ENCODE results near the gene NNT.
"Not testable (repeated sequence)": the region's sequence is repeated elsewhere in the genome, so short reads cannot be mapped to it uniquely, and the experiment has no call there.

NNT gene

DNA sequence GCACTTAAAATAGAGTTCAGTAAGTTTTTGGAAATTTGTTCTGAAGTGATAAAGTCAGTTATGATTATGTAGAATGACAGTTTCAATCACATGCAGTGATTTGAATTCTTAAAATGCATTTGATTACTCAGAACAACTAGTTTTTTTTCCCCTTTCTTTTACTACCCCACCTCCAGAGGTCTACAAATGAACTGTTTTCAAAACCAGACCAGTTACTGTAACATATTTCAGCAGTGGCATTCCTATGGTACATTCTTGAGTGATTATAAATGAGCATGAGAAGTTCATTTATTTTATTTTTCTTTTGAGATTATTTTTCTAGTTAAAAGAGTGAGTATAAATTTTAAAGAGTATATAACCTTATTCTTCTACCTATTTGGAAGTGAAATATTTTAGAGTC lies 71.6 kb downstream of the NNT start:
- no peak for DNase-seq

DNA sequence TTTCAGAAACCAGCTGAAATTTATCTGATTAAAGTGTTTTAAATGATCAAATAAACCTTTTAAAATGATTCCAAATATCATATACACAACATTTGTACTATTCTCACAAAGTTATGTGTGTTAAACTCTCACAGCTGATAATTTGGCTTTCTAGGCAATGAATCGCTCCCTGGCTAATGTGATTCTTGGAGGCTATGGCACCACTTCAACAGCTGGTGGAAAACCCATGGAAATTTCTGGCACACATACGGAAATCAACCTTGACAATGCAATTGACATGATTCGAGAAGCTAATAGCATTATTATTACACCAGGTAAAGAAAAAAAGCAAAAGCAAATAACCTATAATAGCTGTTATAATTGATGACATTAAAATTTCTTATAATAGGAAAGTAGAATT lies 72.4 kb downstream of the NNT start:
- DNase-seq = no peak

DNA sequence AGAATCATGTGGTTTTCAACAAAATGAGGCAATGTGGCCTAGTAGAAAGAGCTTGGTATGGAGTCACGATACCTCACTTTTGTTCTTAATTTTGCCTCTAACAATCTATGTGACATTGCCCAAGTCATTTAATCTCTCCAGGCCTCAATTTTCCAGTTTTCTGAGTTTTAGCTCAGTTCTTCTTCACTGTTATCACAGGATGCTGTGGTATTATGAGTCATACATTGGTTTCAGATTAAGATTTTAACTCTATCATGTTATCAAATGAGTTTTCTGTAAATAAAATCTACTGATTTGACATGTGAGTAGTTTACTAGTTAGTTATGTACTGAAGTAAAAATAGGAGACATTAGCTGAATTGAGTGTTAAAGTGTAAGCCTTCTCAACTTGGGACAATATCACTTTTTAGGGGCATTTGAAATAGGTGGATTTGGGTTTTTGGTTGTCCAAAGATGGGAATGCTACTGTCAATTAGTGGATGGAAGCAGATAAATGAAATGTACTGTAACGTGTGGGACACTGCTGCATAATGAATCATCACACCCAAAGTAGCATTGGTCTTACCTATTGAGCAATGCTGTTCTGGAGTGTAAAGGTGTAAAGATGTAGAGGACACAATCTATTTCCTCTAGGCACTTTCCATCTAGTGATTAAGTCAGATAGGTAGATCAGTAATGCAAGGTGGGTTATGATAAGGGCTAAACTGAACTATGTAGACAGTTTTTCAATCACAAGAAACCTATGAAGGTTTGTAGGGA lies 73.3 kb downstream of the NNT start:
- DNase-seq = no peak

- no peak for DNase-seq
Observed at GRCh38 chr5:43677253-43677652, 74.3 kb downstream of the NNT start.

DNA sequence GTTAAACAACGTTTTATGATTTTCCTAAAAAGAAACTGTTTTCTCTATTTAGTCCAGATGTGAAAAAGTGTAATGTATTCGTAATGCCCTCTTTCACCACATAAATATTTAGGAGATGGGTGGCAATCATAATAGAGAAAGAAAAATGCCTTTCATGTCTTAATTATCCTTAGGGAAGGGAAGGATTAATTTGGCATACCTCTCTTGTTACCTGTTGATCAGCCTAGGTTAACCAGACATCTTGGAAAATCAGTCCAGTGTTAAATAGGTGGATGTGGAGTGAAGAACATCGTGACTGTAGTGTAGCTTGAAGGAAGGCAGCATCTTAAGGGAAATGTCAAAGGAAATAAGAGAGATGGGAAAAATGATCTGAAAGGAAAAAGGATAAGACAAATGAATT lies 76.2 kb downstream of the NNT start:
- DNase-seq = no peak

- DNase-seq = no peak
Observed at GRCh38 chr5:43680286-43680685, 77.3 kb downstream of the NNT start.

DNA sequence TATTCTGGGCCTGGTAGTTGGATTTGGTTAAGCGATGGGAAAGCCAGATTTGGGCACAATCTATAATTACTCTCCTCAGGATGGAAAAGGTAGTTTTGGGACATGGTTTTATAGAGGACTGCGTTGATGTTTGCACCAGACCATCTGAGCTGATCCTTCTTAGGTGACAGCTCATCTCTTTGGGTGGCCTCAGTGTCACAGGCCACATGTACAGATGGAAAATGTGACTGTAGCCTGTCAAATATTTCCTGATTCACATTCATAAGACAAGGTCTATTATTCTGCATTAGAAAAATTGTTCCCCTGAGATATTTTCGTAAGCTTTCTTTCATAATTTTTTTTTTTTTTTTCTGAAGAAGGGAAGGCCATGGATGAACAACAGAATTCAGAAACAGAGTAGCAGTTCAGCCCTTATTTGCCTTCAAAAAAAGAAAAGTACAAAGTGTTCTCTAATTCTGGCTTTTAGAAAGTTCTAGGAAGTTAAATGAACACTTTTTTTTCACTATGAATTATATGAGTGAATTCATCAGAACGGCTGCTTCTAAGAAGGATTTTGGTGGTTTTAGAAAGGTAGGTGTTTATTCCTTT lies 81.0 kb downstream of the NNT start:
- DNase-seq = no peak

DNA sequence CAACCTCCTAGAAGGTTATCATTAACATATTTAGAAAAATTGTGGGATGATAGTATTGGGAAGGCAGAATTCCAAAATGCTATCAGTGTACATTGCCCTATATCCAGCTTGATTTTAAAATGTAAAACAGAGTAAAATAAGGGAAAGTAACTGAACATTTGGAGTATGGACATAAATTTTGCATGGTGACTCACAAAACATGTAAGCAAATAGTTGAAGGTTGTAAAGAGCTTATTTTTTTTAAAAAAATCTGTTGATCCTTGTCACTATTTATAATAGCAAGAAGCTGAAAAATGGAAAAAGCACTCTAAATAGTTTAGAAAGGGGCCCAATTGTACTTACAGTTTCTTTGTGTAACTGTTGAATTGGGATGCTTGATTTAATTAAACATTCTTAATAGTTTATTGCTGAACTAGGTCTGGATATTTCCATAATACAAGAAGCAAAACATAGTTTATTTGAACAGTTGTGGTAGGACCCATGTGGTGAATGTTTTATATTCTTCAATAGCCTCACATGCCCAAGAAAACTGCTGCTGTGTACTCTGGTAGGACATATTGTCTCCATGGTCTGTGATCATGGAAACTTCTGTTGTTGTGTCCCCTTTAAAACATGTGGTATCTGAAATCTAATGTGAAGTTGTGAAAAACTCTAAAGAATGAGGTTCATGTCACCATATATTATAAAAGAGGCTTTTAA lies 82.4 kb downstream of the NNT start:
- DNase-seq = no peak

DNA sequence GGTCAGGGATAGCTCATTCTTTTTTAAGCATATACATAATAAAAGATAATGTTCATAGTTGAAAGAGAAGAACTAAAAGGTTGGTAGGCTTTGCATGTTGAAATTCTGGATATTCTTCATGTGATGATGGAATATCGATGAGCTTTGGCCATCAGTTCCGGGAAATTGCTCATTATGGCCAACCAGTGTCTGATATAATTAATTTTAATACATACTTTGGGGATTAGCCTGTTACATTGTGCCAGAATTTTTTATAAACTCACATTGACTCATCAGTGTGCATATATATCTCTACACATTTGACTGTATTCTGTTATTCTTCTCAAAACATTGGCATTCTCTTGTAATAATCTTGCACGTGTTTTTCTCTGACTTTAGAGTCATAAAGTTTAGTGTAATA lies 84.3 kb downstream of the NNT start:
- no peak for DNase-seq

GRCh38 chr5:43691275-43691674 lies 88.3 kb downstream of the NNT start:
- no peak for DNase-seq

DNA sequence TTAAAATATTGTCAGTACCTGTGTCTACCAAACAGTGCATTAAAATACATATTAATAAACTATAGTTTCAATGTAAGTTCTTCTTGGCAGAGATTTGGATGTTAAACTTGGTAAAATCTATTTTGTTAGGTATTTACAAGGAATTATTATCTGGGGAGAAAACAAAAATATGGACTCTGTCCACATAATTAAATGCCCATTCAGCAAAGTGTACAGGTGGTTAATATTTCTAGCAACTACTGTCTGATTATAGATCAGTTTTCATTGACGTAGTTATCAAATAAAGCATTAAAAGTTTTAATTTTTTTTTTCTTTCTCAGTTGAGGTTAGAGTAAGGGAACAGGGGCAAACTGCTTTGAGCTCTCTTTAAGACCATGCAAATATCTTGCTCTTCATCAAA lies 88.9 kb downstream of the NNT start:
- DNase-seq = no peak

DNA sequence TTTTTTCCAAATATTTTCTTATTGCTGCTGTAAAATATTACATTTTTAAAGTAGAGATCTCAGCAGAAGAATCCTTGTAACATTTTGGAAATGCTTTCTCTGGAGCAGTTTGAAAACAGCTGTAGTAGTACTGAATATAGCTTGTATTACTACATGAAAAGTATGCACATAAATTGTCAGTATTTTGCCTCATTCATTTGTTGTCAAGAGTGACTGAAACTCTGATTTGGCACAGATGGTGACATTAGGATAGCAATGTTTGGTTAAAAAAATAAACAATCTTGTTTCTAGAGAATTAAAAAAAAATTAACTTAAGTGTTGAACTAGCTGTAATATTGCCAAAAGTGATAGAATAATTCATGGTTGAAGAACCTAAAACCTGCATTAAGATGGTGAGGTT lies 90.4 kb downstream of the NNT start:
- no peak for DNase-seq

DNA sequence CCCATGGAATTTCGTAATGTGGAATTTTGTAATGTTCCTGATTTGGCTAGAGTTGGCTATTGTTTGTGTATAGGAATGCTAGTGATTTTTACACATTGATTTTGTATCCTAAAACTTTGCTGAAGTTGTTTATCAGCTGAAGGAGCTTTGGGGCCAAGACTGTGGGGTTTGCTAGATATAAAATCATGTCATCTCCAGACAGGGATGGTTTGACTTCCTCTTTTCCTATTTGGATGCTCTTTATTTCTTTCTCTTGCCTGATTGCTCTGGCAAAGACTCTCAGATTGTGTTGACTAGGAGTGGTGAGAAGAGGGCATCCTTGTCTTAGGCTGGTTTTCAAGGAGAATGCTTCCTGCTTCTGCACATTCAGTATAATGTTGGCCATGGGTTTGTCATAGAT lies 91.0 kb downstream of the NNT start:
- no peak for DNase-seq

DNA sequence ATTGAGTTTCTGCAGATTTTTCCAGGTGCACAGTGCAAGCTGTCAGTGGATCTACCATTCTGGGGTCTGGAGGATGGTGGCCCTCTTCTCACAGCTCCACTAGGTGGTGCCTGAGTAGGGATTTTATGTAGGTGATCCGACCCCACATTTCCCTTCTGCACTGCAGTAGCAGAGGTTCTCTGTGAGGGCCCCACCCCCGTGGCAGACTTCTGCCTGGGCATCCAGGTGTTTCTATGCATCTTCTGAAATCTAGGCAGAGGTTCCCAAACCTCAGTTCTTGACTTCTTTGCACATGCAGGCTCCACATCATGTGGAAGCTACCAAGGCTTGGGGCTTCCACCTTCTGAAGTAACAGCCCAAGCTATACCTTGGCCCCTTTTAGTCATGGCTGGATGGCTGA lies 93.5 kb downstream of the NNT start:
- not testable (repeated sequence) for DNase-seq

DNA sequence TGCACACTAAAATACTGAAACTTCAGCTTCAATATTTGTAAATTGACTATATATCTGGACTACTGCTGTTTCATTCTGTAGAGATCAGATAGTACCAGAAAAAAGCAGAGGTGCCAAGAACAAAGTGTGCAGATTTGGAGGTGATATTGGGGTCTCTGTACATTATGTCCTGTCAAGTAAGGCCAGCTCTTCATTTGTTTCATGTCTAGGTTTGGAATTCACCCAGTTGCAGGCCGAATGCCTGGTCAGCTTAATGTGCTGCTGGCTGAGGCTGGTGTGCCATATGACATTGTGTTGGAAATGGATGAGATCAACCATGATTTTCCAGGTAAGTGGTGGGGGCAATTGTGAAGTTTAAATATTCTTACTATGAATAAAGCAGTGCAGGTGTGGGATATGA lies 96.9 kb downstream of the NNT start:
- no peak for DNase-seq

GRCh38 chr5:43700601-43701000 lies 97.6 kb downstream of the NNT start:
- no peak for DNase-seq

GRCh38 chr5:43701227-43701626 lies 98.2 kb downstream of the NNT start:
- DNase-seq = no peak

GRCh38 chr5:43702293-43702692 lies 99.3 kb downstream of the NNT start:
- DNase-seq = no peak

- no peak for DNase-seq
Observed at GRCh38 chr5:43702815-43703214, 99.8 kb downstream of the NNT start.

GRCh38 chr5:43704243-43704642 lies 101.3 kb downstream of the NNT start:
- no peak for DNase-seq

- DNase-seq = not testable (repeated sequence)
Observed at GRCh38 chr5:43706576-43706975, 103.6 kb downstream of the NNT start.

- no peak for DNase-seq
Observed at GRCh38 chr5:43711496-43711895, 108.5 kb downstream of the NNT start.

- DNase-seq = no peak
Observed at GRCh38 chr5:43712081-43712480, 109.1 kb downstream of the NNT start.

GRCh38 chr5:43719783-43720182 lies 116.8 kb downstream of the NNT start:
- not testable (repeated sequence) for DNase-seq
